Measurements from ENCODE around the gene TERT.

The TERT gene

DNA sequence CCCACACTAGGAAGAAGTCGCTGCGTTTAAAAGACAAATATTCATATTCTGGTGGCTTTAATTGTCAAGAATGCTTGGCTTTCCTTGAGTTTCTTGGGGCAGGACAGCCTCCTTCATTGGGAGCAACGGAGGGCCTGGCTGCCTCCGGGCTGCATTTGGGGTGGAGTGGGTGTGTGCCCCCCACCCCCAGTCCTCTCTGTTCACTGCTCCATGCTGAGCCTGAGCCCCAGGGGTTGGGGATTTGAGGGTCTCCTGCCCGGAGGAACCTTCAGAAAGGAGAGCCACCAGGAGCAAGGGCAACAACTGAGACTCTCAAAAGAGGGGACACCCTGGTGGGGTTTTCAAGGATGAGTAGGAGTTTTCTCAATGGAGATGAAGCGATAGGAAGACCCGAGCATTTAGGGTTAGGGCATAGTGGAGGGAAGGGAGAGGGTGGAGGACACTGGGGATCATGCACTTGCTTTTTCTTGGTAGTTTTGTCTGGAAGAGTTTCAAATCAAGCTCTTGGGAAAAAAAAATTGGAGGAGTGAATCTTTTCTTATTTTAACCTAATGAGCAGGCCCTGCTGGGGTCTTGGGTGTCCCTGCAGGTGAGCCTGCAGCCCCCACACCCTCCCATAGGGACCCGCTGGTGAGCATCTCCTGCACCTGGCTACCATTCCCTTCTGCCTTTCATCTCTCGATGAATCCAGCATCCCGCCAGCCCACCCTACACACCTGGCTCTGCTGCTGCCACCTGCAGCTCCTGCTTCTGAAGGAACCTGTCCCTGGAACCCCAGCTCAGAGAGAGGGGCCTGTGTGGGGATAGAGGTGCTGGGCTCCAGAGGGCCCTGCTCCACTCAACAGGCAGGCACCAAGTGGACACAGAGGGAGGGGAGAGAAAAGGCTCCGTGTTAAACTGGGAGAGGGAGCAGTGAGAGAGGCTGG lies 89.3 kb downstream of the TERT start:
- H3K4me3 ChIP-seq (ENCODE audit: low read depth, low read length) = no peak overlapping the region
- no peak for TF ChIP-seq CTCF (IDR thresholded peaks at IDR 0.05; ENCODE audit: low read depth, low read length, missing control alignments)

GRCh38 chr5:1204693-1205242 lies 90.1 kb downstream of the TERT start:
- no peak overlapping the region for H3K4me3 ChIP-seq (ENCODE audit: low read depth, low read length)
- DNase-seq (ENCODE audit: low read depth) = no peak
- TF ChIP-seq CTCF (IDR thresholded peaks at IDR 0.05; ENCODE audit: low read depth, low read length, missing control alignments) = no peak

More for the DNA sequence above, 89.3 kb downstream of the TERT start:
- no peak for DNase-seq (ENCODE audit: low read depth)

DNA sequence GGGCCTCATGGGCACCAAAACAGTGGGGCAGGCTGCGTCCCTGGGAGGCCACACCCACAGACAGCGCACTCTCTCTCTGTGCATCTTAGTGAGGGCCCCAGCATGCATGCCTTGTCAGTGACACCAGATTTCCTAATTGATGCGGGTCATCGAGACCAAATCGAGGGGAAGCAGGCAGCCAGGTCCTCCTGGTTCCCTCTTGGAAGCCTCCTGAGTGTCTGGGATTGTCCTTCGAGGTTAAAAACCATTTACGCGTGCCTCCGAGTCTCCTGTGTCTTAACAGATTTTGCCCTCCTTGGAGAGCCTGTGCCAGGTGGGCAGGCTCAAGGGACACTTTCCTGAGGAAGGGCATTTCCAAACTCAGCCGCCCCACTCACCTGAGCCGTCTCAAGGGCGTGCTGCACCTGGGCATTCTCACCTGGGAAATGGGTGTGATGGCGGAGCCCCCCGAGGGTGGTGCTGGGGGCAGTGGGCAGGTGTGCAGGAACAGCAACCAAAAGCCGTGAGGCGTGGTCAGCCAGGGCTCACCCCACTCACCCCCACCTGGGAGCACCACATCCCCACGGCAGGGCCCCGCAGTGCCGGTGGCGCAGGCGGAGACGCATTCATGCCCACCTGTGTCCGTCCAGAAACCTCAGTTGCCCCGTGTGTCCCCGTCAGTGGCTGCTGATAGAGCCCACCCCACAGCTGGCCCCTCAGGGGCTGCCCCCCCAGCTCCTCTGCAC lies 90.7 kb downstream of the TERT start:
- DNase-seq (ENCODE audit: low read depth) = no peak
- H3K4me3 ChIP-seq (ENCODE audit: low read depth, low read length) = no peak overlapping the region
- TF ChIP-seq CTCF (IDR thresholded peaks at IDR 0.05; ENCODE audit: low read depth, low read length, missing control alignments) = no peak

DNA sequence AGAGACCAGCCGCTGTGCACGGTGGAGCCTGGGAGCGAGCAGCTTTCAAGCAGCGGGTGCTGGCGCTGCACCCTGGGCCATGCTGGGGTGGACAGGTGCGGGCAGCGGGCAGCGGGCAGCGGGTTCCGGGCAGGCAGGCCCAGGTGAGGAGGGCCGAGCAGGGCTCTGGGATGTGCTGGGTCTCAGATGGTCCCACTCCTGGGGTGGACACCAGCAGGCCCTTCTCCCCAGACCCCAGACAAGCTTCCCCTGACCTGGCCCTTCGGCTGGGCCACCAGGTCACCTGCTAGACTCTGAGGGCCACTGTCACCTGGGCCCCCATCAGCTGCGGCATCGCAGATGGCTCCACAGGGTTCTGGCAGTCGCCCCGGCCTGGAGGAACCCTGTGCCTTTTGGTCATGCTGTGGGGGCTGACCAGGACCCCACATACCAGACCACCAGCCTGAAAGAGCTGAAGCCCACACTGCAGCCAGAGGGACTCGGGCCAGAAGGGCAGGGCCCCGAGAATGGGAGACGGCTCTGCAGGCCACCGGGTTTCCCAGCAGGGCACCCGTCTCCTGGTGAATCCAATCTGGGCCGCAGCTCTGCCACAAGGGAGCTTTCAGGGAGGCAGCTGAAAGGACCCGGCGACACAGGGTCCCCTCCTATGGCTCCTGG lies 91.4 kb downstream of the TERT start:
- H3K4me3 ChIP-seq (ENCODE audit: low read depth, low read length) = no peak overlapping the region
- TF ChIP-seq CTCF (IDR thresholded peaks at IDR 0.05; ENCODE audit: low read depth, low read length, missing control alignments) = no peak
- no peak for DNase-seq (ENCODE audit: low read depth)

All from GM12864 (cell line).